ENCODE results near the gene MTMR3.

DNA sequence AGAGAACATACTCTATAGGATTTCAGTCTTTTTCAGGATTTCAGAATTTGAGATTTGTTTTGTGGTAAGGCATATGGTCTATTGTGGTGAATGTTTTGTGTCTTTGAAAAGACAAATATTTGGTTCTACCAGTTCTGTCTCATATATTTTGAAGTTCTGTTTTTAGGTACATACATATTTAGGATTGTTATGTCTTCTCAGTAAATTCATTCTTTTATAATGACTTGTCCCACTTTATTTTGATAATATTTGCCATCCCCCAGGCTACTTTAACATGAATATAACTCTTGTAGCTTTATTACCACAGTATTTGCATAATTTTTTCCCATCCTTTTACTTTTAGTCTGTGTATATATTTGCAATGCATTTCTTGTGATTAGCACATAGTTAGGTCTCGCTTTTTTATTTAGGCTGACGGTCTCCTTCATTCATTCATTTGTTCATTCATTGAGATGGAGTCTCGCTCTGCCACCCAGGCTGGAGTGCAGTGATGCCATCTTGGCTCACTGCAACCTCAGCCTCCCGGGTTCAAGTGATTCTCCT is 32.1 kb downstream of the MTMR3 start:
- TF ChIP-seq, protein P1, sequence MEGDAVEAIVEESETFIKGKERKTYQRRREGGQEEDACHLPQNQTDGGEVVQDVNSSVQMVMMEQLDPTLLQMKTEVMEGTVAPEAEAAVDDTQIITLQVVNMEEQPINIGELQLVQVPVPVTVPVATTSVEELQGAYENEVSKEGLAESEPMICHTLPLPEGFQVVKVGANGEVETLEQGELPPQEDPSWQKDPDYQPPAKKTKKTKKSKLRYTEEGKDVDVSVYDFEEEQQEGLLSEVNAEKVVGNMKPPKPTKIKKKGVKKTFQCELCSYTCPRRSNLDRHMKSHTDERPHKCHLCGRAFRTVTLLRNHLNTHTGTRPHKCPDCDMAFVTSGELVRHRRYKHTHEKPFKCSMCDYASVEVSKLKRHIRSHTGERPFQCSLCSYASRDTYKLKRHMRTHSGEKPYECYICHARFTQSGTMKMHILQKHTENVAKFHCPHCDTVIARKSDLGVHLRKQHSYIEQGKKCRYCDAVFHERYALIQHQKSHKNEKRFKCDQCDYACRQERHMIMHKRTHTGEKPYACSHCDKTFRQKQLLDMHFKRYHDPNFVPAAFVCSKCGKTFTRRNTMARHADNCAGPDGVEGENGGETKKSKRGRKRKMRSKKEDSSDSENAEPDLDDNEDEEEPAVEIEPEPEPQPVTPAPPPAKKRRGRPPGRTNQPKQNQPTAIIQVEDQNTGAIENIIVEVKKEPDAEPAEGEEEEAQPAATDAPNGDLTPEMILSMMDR (IDR thresholded peaks at IDR 0.05), result no peak
- no peak for TF ChIP-seq POLR2A (IDR thresholded peaks at IDR 0.05)

All from right lobe of liver (tissue), 4 donors.